NCI-H82 treated with DMSO at 0.1 percent for 48 hours (cell line): ENCODE results near the gene WWOX.

Source experiments
- DNase-seq: peaks from one replicate; lab custom pipeline; 2025; ENCODE audit not compliant: unreplicated experiment; lab: John Stamatoyannopoulos, UW

The WWOX gene

DNA sequence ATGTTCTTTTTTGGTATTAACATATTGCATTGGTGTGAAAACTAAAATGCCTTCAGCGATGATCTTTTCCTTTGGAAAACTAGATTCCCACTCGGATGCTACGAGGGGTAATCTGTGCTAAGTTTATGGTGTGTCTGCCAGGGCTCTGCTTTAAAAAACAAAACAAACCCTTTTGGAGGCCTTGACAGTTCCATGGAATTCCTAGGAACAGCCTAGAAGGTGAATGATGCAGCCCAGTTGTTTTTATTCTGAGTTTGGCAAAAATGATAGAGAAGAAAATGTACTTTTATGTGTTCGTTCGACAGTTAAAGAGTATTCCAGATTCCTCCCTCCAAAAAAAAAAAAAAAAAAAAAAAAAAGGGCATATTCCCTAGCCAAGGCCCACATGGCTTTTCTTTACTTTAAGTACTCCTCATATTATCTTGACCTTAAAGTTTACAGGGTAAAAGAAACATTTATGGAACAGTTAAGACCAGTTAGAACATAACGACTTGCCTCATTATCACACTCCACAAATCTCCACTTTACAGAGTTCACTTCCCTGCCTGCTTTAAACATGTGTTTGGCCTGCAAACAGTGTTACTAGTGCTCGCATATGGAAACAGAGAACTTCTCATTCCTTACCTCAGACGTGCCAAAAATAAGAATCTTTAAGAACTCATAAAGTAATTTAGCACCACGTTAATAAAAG, 159.1 kb downstream of the WWOX start:
- DNase-seq = no peak

DNA sequence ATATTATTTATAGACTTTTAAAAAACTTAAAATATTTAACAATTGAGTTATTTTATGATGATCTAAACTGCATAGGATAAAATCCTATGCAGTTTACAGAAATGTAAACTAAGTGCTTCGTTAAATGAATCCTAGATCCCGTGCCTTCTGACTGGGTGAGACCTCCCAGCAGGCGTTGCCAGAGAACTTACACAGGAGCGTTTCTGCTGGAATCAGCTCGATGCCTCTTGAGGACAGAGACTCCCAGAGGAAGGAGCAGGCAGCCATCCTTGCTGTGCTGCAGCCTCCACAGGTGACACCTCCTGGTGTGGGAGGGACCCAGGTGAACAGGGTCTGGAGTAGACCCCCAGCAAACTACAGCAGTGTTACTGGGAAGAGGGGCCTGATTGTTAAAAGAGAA, 160.4 kb downstream of the WWOX start:
- DNase-seq = no peak

DNA sequence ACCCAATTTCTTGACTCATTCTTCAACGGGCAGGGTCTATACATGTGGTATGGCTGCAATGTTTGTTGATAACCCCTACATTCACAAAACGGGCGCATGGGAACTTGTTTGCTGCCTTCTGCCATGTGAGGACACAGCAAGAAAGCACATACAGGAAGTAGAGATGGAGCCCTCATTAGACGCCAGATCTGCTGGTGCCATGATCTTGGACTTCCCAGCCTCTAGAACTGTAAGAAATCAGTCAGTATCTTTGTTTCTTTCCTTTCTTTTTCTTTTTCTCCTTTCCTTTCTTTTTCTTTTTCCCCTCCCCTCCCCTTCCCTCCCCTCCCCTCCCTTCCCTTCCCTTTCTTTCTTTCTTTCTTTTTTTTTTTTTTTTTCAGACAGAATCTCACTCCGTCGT, 165.2 kb downstream of the WWOX start:
- no peak for DNase-seq

DNA sequence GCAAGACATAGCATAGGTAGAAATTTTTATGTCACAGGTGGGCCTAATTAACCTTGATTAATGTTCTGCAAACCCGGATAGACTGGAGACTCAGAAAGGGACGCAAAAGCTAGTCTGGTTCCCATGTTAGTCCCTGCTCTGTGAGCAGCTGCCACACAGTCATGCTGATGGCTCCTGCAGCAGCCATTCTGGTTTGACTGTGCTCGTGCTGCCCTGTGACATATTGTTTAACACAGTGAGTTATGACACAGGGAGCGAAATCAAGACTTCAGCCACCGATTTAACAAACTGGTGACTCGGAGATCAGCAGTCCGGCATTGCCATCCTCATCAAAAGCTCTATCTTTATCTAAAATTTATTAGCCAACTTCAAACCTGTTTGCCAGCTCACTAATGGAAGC, 169.8 kb downstream of the WWOX start:
- no peak for DNase-seq

DNA sequence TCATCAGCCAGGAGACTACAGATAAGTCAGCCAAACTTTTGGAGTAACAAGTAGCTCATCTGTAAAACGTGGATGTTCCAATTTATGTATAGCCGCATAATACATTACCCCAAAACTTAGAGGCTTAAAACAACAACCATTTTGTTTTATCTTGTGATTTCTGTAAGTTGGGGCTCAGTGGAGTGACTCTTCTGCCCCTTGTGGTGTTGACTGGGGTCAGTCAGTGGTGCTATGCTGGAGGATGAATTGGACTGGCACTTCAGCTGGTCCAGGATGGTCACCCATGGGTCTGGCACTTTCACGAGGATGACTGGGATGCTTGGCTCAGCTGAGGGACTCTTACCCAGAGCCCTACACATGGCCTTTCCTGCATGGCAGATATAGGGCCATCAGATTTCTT, 172.5 kb downstream of the WWOX start:
- no peak for DNase-seq

DNA sequence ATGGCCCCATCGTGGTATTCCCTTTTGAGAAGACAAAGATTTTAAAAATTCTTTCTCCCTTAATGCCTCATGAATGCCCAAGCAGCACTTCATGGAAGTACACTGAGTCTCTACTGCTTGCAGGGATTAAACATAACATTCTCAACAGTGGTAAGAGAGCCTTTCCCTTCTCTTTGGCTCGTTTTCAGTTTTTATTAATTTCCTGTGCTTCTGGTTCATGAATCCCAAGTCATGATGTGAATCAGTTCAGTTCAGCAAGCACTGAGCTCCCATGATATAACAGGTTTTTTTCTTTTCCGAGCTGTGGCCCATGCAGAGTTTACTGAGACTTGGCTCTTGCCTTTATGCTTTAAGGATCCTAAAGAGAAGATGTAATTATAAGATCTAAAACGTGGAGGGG, 175.3 kb downstream of the WWOX start:
- no peak for DNase-seq

DNA sequence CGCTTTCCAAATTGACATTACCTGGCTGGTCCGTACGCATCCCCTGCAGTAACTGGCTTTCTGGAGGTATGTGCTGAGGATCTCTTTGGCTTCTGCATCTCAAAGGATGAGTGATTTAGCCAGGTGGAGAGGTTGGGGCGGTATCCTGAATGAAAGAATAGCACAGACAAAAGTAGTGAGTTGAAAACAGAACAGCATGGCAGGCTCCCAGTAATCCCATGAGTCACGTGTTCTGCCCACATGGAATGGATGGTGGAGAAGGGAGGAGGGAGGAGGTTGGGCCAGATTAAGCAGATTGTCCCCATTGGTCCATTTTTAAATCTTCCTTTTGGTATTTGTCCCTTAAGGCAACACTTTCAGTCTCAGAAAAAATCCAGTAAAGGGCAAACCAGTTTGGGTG, 176.0 kb downstream of the WWOX start:
- DNase-seq = no peak

DNA sequence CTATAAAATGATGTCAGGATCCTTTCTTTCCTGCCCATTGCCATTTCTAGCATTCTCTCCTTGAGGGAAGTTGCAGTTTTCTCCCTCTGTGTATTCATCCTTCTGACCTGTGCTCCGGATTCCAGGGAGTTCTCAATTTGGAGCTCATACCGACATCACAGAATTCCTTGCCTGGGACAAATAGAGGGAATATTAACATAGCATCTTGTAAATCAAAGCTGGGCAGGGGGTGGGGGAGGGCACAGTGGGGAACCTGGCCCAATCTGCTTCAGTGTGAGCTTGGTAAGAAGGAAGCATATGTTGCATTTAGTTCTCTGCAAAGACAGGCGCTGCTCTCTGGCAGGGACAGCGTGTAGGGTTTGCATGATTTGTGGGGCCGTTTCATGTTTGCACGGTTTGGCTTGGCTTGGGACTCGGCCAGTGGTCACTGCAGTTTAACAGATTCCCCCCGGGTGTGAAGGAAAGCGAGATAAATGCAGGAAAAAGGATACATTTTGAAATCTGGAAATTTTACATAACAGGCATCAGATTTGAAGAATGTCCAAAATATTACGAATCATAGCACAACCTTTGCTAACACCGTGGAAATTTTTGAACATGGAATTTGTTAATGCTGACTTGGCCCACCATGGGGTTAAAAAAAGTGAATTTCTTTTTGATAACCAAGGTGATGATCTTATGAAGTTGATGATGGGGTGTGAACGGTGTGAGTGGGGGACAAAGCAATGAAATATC, 178.0 kb downstream of the WWOX start:
- DNase-seq = no peak

DNA sequence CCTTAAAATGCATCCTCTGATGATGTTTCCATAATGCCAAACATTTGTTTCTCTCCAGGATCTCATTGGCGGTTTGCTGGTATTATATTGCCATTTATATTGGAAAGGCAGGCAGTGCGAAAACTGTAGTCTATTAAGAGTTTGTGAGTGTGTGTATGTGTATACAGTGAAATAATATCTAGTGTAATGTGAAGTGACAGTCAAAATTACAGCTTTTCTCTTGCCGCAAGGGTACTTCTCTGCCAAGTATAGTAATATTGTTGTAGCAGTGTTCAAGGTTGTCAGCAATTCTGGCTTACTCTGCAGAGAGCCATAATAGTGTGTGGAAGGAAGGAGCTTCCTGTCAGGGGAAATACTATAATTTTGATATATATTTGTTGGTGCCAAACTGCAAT, 178.6 kb downstream of the WWOX start:
- no peak for DNase-seq

DNA sequence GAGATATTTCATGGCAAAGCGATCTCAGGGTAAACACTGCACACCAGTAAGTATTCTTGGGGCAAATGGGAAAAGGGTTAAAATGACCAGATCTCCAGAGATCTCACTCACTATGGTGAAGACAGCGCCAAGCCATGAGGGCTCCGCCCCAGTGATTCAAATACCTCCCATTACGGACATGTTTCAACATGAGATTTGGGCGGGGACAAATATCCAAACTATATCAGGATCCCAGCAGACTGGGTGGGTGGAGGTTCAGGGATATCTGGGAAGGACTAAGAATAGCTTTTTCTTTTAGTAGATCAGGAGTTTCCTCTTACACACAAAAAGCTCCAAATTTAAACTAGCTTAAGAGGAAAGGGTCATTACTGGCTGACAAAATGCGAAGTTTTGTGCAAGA, 181.7 kb downstream of the WWOX start:
- DNase-seq = no peak

DNA sequence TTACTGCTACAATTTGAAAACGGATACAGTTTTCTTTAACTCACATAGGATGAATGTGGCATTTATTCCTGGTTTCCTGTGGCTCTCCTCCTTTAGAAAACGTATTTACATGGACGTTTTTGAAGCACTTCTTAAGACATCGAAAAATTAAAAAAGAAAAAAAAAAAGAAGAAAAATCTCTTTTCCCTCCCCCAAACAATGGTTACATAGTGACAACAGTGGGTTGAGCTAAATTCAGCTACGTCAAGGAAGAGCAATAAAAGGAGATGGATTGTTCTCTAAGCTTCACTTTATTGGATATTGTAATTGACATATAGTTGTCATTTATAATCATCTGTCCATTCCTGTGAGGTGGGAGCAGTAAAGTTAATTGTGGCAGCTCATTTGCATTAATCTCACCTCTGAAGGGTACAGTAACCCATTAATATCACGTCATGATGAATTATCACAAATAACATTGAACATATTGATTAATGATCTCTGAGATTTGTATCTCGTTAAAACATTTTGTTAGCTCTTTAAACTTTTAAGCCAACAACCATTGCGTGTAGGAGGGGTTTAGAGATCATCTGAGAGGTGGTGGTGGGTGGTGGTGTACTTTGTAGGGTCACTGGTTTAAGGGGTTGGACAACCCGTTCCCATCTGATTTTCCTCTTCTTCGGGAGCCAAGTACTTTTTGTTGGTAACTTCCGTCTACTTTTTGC, 184.2 kb downstream of the WWOX start:
- no peak for DNase-seq

DNA sequence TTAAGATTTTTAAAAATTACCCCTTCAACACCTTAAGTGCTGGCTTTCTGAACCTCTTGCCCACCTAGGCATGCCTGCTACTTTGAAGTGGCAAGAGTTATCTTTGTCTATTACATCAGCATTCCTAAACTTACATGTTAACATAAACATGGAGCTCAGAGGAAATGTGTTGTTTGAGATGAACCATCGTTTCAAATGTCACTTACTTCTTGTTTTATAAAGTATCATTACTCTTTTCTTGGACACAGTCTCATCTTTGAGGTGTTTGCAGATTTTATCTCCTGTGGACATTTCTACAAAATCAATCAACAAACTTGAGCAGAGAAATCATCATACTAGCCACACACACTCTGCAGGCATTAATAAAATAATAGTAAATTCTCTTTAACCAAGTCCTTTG, 184.9 kb downstream of the WWOX start:
- DNase-seq = no peak

DNA sequence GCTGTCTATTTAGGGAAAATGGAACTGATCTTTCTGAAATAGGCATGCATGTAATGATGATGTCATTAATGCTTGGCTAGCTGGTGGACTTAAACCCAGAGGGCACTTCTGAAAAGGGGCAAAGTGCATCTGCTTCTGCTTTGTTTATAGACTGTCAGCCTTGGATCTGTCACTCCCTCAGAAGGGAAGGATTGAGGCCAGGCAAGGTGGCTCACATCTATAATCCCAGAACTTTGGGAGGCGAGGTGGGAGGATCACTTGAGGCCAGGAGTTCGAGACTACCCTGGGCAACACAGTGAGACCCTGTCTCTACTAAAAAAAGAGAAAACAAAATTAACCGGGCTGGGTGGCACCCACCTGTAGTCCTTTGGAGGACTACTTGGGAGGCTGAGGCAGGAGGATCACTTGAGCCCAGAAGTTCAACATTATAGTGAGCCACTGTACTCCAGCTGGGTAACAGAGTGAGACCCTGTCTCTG, 185.5 kb downstream of the WWOX start:
- no peak for DNase-seq

DNA sequence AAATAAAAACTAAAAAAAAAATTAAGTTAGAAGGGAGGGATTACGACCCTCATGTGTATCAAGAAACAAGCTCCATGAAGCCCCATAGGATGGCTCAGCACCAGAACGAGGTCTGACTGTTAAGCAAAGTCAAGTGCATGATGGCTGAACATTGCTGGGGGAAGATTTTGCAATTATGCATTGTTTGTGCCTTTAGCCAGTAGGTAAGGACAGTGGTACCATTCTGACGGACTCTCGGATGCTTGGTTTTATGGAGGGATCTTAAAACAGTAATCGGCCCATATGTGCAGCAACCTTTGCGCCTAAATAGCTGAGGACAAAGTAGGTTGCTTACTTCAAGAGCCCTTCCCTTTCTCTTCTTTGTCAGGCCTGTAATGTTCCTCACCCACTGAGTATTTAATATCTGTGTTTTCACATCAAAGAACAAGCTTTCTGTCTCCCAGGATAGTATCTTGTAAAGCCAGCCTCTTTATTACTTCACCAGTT, 186.0 kb downstream of the WWOX start:
- DNase-seq = no peak

DNA sequence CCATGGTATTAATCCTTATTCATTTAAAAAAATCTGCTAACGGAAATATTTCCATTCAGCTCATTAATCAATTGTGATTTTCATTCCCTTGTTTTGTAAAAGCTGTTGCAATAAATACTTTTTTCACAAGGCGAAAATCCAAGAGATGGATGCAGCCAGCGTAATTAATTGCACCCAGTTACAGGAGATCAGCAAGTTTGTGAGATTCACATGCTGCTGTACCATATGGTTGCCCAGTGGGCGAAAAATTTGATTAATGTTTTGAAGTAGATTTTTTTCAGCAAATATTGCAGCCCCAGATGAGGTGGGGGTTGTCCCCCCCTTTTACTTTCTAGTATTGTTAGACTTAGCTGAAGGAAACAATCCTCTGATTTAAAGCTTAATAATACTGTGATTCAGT, 186.6 kb downstream of the WWOX start:
- DNase-seq = no peak

DNA sequence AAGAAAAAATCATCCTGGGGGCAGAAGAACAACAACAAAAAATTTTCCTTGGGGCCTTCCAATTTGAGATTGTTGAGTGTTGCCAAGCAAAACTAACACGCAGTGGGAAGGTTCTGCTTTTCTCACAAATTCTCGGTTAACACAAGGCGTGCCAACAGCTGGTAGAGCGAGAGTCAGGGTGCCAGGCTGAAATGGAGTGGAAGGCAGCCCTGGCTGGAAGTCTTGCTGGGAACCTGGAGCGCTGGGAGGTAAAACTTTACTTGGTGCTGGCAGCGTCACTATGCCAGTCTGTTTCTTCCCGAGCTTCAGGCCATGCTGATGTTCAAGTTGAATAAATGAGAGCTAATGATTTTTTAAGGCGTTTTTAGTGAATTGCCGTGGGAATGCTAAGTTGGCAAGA, 189.4 kb downstream of the WWOX start:
- DNase-seq = no peak

DNA sequence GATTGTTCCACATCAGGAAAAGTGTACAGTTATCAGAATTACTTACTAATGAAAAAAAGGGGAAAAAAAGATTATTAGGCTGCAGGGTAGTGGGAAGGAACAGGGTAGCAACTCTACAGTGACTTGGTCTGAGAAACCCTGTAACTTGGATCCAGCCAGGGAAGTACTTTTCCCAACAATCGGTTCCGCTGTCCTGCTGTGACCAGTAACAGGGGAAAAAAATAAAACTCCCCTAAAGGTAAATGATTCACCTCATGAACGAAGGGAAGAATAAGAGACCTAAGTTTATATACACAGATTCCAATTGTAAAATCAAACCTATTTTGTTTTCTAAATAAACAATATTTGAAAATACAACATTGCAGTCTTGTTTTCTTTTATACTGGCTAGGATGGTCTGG, 189.9 kb downstream of the WWOX start:
- no peak for DNase-seq

DNA sequence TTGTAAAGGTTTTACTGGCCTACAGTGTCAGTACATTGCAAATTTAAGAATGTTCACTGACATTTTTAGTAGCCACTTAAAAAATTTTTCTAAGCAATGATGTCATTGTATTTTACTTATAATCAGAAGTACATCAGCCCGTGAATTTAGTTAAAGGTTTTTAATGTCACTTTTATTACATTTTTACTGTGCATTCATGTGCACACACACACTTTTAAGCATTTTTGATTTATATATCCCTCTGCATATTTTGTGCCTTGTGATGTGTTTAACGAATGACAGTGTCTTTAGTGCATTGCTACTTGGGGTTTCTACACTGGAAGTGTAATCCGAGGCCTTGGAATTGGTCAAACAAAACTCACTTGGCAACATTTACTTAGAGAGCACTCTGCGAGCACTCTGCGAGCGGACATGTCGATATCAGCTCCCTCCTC, 190.4 kb downstream of the WWOX start:
- no peak for DNase-seq

DNA sequence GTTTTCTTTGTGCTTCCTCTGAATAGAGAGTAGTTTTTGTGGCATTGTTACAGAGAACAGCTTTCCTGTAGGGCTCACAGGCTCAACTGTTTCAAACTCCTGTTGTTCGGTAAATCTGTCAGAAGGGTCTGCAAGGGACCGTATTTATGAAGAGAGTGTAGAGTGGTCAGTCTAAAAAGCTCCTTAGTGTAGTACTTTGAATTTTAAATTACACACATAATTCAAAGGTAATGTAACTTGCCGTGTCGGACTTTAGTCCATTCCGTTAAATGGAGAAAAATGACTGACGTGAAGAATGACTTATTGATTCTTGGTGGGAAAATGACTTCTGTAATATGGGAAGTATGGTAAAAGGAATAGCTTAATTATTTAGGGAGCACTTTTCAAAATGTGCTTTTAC, 190.9 kb downstream of the WWOX start:
- no peak for DNase-seq

DNA sequence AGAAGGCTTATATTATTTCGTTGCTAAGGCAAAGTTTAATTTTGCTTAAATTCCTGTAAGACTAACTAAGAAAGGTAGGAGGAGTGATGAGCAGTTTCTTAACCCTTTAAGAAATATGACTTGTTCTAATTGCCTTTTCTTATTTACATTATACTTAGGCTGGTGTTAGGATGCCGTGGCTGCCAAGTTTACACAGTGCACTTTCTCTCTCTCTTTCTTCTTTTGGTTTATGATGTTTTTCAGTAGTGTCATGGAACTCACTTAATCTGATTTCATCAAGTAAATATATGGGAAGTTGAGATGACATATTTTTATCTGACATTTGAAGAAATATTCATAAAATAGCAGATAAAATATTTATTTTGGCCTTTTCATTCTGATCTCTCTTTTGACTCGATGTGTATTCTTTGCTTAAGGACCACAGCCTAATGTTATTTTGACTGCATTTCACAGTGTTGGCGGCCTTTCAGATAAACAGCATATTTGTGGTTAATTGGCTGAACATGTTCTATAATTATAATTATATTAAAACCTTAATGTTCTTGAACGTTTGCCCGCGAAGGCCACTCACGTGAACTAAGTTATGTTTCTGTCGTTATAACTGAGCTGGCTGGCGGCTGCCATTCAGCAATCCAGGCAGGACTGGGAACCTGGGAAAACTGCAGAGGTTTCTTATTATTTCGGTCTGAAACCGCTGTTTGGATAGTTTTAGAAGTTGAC, 191.6 kb downstream of the WWOX start:
- no peak for DNase-seq

DNA sequence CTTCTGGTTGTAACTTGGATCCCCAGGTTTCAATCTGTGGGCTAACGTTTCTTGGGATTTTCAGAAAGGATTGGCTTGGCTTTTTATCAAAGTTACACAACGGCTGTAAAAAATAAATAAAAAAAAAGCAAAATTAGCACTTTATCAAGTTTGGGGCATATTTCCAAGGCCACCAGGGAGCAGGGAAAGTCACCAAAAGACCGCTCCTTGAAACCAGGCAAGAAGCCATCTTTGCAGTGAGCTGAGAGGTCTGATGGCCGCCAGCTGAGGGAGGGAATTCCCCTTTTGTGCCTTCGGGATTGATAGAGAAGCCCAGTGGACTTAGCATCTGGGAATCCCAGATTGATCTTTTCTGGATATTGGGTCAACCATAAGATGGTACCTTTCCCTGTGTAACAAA, 192.2 kb downstream of the WWOX start:
- no peak for DNase-seq
